HEK293 (cell line): ENCODE data around the gene LRP1.

Experiments
- KLF10 ChIP-seq: fragments of 450-650 bp; IDR thresholded peaks from 2 replicates; pipeline ENCODE4 v1.5.1; 2018; ENCODE audit warnings: missing biosample characterization, mild to moderate bottlenecking, missing genetic modification characterization
- ZFP3 ChIP-seq: fragments of 450-650 bp; formaldehyde crosslinking; IDR thresholded peaks from 2 replicates; pipeline ENCODE4 v1.5.1; 2016; ENCODE audit warnings: low read depth, missing biosample characterization, missing genetic modification characterization
- ZNF37A ChIP-seq: fragments of 450-650 bp; IDR thresholded peaks from 2 replicates; pipeline ENCODE4 v1.5.1; 2018; ENCODE audit warnings: missing biosample characterization, missing genetic modification characterization
- ZNF48 ChIP-seq: fragments of 450-650 bp; formaldehyde crosslinking; IDR thresholded peaks from 2 replicates; pipeline ENCODE4 v1.5.1; 2016; ENCODE audit warnings: missing biosample characterization, missing genetic modification characterization
- ZNF654 ChIP-seq: fragments of 450-650 bp; formaldehyde crosslinking; IDR thresholded peaks from 2 replicates; pipeline ENCODE4 v1.5.1; 2016; ENCODE audit warnings: low read depth, missing biosample characterization, missing genetic modification characterization
- TF ChIP-seq, protein P1 (sequence below): fragments of 450-650 bp; formaldehyde crosslinking; conservative IDR thresholded peaks from 2 replicates; pipeline ENCODE4 v1.5.1; 2016; ENCODE audit warnings: low read depth, missing biosample characterization, missing genetic modification characterization

GRCh38 chr12:57202321-57202720 lies 74.0 kb downstream of the LRP1 start:
- TF ChIP-seq ZNF48 (tag by site-specific recombination) (no peak), ZNF37A (tag by site-specific recombination) (no peak), KLF10 (no peak), ZNF654 (no peak), ZFP3 (tag by site-specific recombination) (no peak)
- TF ChIP-seq, protein P1, sequence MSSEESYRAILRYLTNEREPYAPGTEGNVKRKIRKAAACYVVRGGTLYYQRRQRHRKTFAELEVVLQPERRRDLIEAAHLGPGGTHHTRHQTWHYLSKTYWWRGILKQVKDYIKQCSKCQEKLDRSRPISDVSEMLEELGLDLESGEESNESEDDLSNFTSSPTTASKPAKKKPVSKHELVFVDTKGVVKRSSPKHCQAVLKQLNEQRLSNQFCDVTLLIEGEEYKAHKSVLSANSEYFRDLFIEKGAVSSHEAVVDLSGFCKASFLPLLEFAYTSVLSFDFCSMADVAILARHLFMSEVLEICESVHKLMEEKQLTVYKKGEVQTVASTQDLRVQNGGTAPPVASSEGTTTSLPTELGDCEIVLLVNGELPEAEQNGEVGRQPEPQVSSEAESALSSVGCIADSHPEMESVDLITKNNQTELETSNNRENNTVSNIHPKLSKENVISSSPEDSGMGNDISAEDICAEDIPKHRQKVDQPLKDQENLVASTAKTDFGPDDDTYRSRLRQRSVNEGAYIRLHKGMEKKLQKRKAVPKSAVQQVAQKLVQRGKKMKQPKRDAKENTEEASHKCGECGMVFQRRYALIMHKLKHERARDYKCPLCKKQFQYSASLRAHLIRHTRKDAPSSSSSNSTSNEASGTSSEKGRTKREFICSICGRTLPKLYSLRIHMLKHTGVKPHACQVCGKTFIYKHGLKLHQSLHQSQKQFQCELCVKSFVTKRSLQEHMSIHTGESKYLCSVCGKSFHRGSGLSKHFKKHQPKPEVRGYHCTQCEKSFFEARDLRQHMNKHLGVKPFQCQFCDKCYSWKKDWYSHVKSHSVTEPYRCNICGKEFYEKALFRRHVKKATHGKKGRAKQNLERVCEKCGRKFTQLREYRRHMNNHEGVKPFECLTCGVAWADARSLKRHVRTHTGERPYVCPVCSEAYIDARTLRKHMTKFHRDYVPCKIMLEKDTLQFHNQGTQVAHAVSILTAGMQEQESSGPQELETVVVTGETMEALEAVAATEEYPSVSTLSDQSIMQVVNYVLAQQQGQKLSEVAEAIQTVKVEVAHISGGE (tag by site-specific recombination) = no peak
